HG03378 (cell line): ENCODE data around the gene NOS2.
"Not testable (repeated sequence)": the region's sequence is repeated elsewhere in the genome, so short reads cannot be mapped to it uniquely, and the experiment has no call there.

Experiments used
- ATAC-seq: cut with Tn5 transposase; IDR thresholded peaks from one replicate; pipeline ENCODE4 v1.9.1; 2021; ENCODE audit warnings: mild to moderate bottlenecking, moderate library complexity; ENCODE audit not compliant: unreplicated experiment

The NOS2 gene

GRCh38 chr17:27740541-27740940 is 59.8 kb downstream of the NOS2 start:
- not testable (repeated sequence) for ATAC-seq

GRCh38 chr17:27733773-27734172 is 66.6 kb downstream of the NOS2 start:
- no peak for ATAC-seq

- not testable (repeated sequence) for ATAC-seq
Measured at GRCh38 chr17:27732746-27733145, 67.6 kb downstream of the NOS2 start.

GRCh38 chr17:27725982-27726381 is 74.3 kb downstream of the NOS2 start:
- not testable (repeated sequence) for ATAC-seq

GRCh38 chr17:27721797-27722196 is 78.5 kb downstream of the NOS2 start:
- no peak for ATAC-seq
